A549 (cell line): ENCODE data around the gene LIG3.

ENCODE experiments used
- BHLHE40 ChIP-seq: IDR thresholded peaks from 2 replicates; pipeline ENCODE4 v1.6.1; 2012; ENCODE audit warnings: low read depth, low read length, inconsistent platforms
- EP300 ChIP-seq, 2 experiments: fragments of >200 bp; sonication (Bioruptor Twin); formaldehyde crosslinking; IDR thresholded peaks; 2 replicates in 1 of 2; 3 replicates in 1 of 2; pipeline ENCODE4 v1.6.1; 2016 to 2017
- MAZ ChIP-seq: fragments of 150-350 bp; IDR thresholded peaks from 2 replicates; pipeline ENCODE4 v1.6.1; 2014; ENCODE audit warnings: antibody characterized with exemption, low read depth, low read length, borderline replicate concordance
- MYC ChIP-seq: IDR thresholded peaks from 2 replicates; pipeline ENCODE4 v1.6.1; 2012; ENCODE audit warnings: mild to moderate bottlenecking, inconsistent platforms, low read length, improper control_type of control experiment, borderline replicate concordance
- PHF8 ChIP-seq: fragments of 200-600 bp; sonication (generic); IDR thresholded peaks from 2 replicates; pipeline ENCODE4 v1.6.1; 2016; ENCODE audit warnings: low read depth, mild to moderate bottlenecking, antibody characterized with exemption, moderate library complexity, borderline replicate concordance
- POLR2A ChIP-seq: IDR thresholded peaks from 2 replicates; pipeline ENCODE4 v1.6.1; 2012; ENCODE audit warnings: mild to moderate bottlenecking, low read length
- TF ChIP-seq, protein P1 (sequence below): fragments of >200 bp; sonication (Bioruptor Twin); formaldehyde crosslinking; IDR thresholded peaks from 3 replicates; pipeline ENCODE4 v1.5.1; 2016

DNA sequence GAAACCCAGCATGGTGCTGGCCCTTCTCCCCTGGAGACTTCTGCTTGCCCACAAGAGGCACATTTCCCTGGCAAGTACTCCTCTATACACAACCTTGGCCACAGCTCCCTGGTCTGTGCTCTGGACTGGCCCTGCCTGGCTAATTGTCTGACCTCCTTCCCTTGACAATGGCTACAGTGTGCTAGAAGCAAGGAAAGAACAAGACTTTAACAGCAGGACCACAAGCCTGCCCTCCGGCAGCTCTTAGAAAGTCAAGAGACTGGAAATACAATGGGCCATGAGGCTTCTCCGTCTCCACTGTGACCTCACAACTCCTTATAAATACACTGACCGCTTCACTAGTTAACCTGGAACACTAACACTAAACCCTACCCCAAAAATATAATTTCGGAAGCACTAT is 36.7 kb downstream of the LIG3 start:
- TF ChIP-seq, protein P1, sequence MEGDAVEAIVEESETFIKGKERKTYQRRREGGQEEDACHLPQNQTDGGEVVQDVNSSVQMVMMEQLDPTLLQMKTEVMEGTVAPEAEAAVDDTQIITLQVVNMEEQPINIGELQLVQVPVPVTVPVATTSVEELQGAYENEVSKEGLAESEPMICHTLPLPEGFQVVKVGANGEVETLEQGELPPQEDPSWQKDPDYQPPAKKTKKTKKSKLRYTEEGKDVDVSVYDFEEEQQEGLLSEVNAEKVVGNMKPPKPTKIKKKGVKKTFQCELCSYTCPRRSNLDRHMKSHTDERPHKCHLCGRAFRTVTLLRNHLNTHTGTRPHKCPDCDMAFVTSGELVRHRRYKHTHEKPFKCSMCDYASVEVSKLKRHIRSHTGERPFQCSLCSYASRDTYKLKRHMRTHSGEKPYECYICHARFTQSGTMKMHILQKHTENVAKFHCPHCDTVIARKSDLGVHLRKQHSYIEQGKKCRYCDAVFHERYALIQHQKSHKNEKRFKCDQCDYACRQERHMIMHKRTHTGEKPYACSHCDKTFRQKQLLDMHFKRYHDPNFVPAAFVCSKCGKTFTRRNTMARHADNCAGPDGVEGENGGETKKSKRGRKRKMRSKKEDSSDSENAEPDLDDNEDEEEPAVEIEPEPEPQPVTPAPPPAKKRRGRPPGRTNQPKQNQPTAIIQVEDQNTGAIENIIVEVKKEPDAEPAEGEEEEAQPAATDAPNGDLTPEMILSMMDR = no peak
- TF ChIP-seq BHLHE40 = no peak
- no peak for TF ChIP-seq MAZ
- TF ChIP-seq EP300 (IDR thresholded peaks at IDR 0.05) = no peak
- TF ChIP-seq MYC = no peak
- no peak for TF ChIP-seq PHF8
- TF ChIP-seq POLR2A = no peak
